GM12801 (cell line): ENCODE results near the gene THRB.

Experiments
- TF ChIP-seq, protein P1 (sequence below): IDR thresholded peaks from one replicate; pipeline ENCODE4 v1.5.1; 2011; ENCODE audit warnings: control low read depth; ENCODE audit not compliant: insufficient read length; ENCODE audit errors: extremely low read depth

THRB gene

DNA sequence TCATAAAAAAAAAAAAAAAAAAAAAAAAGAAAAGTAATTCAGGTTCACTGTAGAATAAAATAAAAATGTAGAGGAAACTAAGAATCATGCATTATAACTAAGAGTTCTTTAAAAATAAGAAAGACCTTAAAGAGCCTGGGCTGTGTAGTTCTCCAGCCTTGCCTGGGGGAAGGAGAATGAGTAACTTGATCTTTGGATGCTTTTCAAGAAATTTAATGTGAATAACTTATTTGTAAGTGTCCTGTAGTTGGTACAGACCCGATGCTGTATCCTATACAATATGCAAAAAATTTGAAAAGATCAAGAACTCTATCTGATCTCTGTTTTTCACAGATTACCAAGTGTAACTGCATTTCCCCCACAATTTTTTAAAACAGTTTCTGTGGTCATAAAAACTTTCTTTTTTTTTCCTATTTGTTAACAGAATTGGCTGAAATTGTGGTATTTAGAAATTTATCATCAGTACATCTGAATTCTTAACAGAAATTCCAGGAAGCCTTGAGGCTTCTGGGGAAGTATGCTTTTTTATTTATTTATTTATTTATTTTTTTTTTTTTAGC lies 195.3 kb downstream of the THRB start:
- TF ChIP-seq, protein P1, sequence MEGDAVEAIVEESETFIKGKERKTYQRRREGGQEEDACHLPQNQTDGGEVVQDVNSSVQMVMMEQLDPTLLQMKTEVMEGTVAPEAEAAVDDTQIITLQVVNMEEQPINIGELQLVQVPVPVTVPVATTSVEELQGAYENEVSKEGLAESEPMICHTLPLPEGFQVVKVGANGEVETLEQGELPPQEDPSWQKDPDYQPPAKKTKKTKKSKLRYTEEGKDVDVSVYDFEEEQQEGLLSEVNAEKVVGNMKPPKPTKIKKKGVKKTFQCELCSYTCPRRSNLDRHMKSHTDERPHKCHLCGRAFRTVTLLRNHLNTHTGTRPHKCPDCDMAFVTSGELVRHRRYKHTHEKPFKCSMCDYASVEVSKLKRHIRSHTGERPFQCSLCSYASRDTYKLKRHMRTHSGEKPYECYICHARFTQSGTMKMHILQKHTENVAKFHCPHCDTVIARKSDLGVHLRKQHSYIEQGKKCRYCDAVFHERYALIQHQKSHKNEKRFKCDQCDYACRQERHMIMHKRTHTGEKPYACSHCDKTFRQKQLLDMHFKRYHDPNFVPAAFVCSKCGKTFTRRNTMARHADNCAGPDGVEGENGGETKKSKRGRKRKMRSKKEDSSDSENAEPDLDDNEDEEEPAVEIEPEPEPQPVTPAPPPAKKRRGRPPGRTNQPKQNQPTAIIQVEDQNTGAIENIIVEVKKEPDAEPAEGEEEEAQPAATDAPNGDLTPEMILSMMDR, result no peak

DNA sequence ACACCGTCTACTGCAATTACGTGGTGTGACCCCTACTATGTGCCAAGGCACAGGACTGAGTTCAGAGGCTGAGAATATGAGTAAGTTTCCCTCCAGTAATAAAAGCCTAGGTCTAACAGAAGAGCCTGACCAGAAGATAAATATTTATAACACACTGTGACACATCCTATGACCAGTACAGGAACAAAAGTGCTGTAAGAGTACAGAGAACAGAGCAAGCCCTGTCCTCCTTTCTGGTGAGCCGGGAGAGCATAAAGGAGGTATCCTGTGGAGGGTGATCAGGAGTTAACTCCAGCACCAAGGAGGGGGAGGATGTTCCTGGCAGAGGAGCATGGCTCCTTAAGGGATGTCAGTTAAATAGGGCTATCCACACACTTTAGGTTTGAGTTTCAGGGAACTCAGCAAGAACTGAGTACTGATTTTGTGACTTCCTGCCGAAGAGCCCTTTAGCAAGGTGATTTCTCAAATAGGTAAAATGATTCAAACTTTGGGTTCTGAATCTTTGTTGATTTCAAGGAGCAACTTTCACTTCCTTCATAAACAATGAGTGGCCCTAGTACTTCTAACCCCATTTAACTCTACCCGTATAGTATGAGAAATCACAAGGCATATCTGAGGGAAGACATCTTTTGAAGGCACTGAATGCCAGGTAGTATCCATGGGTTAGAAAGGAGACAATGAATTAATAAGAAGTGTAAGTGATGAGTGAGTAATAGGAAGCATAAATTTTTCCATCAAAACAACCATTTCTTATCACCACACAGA lies 198.0 kb downstream of the THRB start:
- TF ChIP-seq, protein P1, result no peak

DNA sequence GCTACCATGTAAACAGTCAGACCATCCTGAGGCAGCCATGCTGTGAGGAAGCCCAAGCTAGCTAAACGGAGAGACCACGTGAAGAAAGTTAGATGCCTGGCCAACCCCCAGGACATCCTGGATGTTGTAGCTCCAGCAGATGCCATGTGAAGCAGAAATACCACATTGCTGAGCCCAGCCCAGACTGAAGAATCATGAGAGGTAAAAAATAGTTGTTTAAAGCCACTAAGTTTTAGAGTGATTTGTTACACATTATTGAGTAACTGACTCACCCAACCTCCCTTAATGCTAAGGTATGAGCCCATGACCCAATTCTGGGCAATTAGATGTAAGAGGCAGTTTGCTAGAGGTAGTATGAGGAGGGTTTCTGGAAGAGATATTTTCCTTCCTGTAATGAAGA lies 200.5 kb downstream of the THRB start:
- TF ChIP-seq, protein P1, result no peak

- TF ChIP-seq, protein P1, result no peak
Measured at GRCh38 chr3:24291646-24292045, 203.0 kb downstream of the THRB start.

DNA sequence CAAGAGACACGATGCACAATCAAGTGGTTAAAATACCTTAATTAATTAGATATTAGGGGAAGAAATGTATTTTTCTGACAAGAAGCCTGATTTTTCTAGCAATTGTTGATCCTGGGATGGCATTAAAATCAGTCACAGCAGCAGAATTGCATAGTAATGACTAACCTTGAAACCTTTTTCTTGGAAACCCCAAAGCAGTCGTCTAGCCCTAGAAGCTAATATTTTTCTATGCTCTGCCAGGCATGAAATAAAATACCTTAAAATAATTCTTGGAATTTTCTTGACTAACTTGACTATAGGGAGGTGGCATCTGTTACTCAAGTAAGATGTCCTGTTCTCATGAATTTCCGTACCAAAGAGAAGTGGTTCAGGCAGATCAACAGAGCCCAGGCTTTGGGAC lies 204.1 kb downstream of the THRB start:
- TF ChIP-seq, protein P1, result no peak

DNA sequence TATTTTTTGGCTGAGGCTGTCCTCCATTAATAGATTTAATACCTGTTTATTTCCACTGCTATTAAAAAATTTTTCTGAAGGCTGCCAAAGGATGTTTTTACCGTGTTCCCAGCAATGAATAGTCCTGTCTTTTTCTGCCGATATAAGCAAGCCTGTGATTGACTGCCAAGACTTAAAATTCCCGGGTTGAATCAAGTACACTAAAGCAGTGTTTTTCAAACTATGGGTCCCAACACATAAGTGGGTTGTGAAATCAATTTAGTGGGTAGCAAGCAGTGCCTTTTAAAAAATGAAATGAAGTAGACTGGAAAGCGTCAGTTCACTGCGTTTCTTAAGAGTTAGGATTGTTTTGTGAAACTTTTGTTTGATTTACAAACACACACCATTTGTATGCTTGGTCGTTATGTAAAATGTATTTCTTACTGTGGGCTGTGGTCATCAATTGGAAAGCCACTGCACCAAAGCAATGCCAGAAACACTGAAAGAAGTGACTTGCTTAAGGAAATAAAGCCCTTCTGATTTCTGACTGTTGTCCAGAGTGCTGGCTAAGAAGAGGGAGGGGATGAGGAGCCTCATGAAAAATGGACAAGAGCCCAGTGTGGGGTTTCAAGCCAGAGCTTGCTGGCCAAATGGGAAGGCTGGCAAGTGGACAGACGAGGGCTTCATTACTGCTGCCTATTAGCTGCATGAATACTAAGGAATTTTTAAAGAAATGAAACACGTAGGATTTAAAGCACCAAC lies 206.0 kb downstream of the THRB start:
- TF ChIP-seq, protein P1, result no peak

DNA sequence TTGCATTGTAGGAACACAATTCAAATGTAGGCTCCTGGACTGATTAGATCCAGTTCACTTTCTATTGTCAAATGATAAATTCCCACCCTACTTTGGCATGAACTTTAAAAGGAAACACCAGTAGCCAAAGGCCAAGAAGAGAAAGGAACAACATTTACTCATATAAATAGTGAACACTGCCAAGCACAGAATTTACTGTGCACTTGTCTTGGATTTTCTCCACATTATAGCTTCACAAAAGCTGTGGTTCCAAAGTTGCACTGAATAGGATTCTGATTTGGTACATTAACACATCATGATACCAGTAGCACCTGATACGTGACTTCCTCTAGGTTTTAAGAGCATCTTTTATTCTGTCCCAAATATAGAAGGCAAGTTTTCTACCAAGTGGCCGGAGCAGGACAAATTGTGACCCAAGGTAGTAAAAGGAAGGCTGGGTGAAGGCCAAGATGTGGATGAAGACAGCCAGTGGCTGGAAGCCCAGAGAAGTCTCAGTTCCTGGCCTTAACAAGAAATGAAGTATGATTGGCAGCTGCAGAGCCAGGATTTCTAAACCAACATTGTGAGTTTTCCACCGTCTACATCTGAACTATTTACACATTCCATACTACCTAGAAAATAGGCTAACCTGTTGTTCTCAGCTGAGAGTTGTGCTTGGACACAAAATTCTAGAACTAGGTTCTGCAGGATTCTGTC lies 206.7 kb downstream of the THRB start:
- TF ChIP-seq, protein P1, result no peak
